Fibroblast of villous mesenchyme (primary cell): ENCODE measurements around the gene C10orf67. TPM values are rescaled to one million over a fixed set of nuclear protein-coding genes. Genes with fewer than 3 reads are reported as not detected.

Source experiments
- DNase-seq: peaks from one replicate; pipeline ENCODE4 v3.0.0-alpha.2; 2010; ENCODE audit warnings: low read depth
- H3K4me3 ChIP-seq: 2 replicates; pipeline ENCODE4 v1.5.1; 2011; ENCODE audit warnings: low read depth, mild to moderate bottlenecking, low read length
- total RNA-seq: library from RNA; depleted of rRNA; stranded (reverse); fragments of >200 nt; gene quantifications from 2 replicates; pipeline ENCODE4 v1.2.3, GENCODE V29; 2012
- TF ChIP-seq, protein P1 (sequence below): IDR thresholded peaks from 2 replicates; pipeline ENCODE4 v1.5.1; 2012; ENCODE audit warnings: low read depth, mild to moderate bottlenecking, low read length; ENCODE audit not compliant: insufficient read depth

C10orf67 gene
- total RNA-seq, 1 donor = under 0.01 TPM

DNA sequence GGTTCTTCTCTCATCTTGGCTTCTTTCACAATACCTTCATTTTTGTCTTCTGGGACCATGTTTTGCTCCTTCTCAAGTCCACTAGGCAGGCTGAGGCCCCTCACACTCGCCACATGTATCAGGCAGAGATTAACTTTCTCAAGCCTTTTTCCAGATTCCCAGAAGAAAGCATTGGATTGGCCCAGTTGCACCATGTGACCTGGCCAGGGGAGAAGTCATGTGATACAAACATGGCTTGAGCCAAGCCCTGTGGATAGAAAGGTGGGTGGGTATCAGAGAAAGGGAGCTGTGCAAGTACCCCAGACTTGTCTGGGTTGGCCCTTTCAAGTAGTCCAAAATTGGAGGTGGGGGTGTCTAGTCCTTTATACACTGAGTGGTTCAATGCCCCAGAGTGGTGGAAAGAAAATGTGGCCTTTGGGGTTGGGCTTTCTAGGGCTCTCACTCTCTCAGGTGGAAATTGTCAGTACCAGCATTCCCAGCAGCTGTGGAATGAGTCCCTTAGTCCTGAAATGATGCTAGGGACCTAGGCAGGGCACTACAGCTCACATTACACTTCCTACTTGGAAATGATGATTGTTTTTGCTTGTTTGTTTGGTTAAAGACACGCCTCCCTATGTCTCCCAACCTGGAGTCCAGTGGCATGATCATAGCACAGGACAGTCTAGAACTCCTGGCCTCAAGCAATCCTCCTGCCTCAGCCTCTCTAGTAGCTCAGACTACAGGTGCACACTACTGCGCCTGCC is 36.9 kb upstream of the C10orf67 start:
- DNase-seq = no peak
- TF ChIP-seq, protein P1, sequence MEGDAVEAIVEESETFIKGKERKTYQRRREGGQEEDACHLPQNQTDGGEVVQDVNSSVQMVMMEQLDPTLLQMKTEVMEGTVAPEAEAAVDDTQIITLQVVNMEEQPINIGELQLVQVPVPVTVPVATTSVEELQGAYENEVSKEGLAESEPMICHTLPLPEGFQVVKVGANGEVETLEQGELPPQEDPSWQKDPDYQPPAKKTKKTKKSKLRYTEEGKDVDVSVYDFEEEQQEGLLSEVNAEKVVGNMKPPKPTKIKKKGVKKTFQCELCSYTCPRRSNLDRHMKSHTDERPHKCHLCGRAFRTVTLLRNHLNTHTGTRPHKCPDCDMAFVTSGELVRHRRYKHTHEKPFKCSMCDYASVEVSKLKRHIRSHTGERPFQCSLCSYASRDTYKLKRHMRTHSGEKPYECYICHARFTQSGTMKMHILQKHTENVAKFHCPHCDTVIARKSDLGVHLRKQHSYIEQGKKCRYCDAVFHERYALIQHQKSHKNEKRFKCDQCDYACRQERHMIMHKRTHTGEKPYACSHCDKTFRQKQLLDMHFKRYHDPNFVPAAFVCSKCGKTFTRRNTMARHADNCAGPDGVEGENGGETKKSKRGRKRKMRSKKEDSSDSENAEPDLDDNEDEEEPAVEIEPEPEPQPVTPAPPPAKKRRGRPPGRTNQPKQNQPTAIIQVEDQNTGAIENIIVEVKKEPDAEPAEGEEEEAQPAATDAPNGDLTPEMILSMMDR = no peak
- H3K4me3 ChIP-seq = no peak overlapping the region

DNA sequence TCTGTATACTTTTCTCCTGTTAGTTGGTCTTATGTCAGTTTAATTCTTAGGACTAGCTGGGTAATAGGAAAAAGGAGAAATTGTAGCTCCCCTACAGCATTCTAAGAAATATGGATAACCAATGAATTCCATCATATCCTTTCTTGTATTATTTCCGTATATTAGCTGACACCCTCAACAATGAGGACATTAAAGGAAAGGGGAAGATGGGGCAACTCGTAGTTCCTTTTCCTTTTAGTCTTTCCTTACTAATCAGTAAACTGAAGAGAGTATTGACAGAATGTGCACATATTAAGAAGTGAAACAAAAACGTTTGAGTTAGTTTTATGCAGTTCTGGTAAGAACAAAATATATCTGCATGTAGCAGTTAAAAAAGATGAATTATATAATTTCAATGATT is 35.1 kb upstream of the C10orf67 start:
- H3K4me3 ChIP-seq = no peak overlapping the region
- no peak for DNase-seq
- TF ChIP-seq, protein P1 = no peak

DNA sequence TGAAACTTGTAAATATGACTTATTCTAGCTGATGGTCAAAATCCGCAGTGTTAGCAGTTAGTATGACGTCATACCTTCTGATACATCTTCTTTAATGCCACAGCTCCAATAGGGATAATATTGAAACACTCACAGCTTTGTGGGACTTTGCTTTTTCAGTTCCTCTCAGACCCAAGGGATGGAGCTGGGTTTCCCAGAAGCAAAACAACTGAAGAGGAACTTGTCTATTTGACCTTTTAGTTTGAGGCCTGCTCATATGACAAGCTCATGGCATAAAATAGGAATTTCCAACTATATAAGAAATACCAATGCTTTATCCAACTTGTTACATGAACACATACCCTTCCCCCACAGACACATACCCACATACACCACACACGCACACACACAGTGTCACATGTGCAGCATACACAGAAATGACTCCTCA is 31.6 kb upstream of the C10orf67 start:
- no peak overlapping the region for H3K4me3 ChIP-seq
- DNase-seq = no peak
- TF ChIP-seq, protein P1 = no peak

DNA sequence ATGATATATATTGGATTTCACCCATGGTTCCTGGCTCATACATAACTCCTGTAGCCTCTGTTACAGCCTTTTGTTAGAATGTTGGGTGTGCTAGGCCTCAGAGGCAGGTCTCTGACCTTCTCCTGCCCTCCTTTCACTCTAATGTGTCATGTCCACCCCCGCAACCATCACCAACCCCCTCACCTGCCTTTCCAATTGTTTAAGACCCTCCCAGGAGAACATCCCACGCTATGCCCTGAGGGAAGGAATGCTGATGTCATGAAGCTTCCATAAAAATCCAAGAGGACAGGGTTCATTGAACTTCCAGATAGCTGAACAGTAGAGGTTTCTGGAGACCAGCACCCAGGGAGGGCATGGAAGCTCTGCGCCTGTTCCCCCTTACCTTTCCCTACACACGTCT is 30.8 kb upstream of the C10orf67 start:
- H3K4me3 ChIP-seq = no peak overlapping the region
- TF ChIP-seq, protein P1 = no peak
- no peak for DNase-seq

DNA sequence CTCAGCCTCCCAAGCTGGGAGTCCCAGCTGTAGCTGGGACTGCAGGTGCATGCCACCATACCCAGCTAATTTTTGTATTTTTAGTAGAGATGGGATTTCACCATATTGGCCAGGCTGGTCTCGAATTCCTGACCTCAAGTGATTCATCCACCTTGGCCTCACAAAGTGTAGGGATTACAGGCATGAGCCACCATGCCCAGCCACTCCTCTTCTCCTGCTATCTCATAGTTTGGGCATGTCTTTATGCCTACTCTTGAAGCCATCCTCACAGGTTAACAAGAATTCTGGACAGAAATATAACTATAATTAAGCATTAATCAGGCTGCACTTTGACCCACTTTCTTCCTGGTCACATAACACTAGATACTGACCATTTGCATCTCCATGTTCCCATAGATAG is 28.6 kb upstream of the C10orf67 start:
- TF ChIP-seq, protein P1 = no peak
- H3K4me3 ChIP-seq = no peak overlapping the region
- no peak for DNase-seq

DNA sequence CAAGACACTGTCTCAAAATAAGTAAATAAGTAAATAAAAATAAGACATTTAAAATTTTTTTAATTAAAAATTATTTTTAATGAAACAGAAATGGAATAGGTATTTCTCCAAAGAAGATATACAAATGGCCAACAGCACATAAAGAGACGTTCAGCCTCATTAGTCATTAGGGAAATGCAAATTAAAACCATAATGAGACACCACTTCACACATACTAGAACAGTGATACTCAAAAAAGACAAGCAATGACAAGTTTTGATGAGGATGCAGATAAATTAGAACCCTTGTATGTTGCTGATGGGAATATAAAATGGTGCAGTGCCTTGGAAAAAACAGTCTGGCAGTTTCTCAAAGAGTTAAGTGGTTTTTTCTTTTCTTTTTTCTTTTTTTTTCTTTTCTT is 26.5 kb upstream of the C10orf67 start:
- TF ChIP-seq, protein P1 = no peak
- no peak overlapping the region for H3K4me3 ChIP-seq
- DNase-seq = no peak

DNA sequence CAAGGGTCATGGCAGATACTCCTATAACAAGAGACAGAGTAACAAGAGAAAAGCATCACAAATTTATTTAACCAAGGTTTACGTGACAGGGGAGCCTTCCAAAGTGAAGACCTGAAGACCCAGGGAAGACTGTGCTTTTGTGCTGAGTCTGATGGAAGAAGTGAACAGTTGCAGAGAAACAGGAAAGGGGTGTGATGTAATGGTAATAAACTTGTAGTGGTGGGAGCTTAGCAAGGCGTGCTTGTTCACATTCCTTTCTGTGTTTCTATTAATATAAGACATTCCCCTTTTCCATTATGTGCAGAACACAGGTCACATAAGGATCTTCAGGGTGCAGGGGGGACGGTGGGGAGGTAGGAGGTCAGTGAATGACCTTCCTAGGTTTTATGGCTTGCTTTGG is 25.5 kb upstream of the C10orf67 start:
- no peak overlapping the region for H3K4me3 ChIP-seq
- peak; percentile 88 for DNase-seq
- TF ChIP-seq, protein P1 = no peak
